SHP77 treated with DMSO at 0.1 percent for 48 hours (cell line): ENCODE results near the gene WNT16.
A peak's percentile ranks its signal among the peaks of the same experiment; 100 is the strongest.
"Not testable (repeated sequence)": the region's sequence is repeated elsewhere in the genome, so short reads cannot be mapped to it uniquely, and the experiment has no call there.

ENCODE experiments used
- DNase-seq: peaks from one replicate; lab custom pipeline; 2025; lab: John Stamatoyannopoulos, UW

Gene WNT16

GRCh38 chr7:121306565-121306964 lies 22.2 kb upstream of the WNT16 start:
- no peak for DNase-seq

DNA sequence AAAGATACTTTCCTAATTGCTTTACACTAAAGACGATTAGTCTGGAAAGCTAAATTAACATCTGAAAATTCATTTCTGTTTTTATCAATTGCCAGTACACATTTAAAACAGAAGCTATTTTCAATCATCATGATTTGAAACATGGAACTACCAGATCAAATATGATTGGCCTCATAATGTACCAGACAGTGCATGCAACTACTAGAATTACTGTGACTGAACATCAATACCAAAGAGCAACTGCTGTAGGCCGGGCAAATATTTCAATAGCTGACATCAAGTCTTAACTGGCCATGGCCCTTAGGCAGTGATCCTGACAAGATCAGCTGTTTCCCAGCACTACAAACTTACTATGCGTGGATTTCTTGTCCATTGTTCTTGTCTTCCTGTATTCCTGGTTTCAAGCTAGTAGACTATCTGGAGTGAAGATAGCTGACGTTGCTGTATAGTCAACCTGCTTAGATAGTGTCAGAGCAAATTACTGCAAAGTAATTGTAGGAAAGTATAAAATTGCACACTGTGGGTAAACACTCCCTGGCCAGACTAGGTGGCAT lies 21.7 kb upstream of the WNT16 start:
- no peak for DNase-seq

GRCh38 chr7:121313220-121313792 lies 15.5 kb upstream of the WNT16 start:
- DNase-seq: no peak

DNA sequence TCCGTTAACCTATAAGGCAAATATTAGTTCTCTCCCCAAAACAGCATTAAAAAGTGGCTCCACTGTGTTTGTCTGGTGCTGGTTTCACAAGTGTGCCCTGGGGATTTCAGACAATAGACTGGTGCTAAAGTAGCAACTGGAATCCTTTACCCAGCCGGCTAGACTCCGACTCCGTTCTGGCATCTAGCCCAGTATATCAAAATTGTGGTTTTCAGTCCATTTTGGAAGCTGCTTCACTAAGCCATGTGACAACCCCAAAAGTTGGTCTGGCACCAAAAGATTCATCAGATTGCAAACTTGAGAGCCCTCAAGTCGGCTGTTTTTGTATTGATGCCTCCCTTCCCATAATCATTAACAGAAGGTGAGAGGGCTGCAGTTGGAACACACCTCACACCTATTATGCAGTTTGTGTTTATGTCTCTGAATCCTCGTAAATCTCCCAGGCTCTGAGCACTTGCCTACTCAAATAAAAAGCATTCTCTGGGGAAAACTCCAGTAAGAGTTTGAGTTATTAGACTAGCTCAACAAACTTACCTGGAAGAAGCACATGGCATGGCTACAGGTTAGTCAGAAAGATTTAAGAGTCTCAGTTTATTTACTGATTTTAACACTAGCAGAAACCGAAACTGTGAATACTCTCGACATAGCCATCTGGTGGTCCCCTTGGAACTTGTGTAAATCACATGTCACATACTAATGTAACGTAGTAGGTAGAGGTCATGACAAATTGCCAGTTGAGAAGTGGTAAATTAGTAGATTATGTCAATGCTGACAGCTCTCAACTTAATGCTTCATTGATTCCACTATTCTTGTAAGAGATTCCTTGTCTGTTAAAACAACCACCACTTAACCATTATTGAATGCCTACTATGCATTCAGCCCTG lies 14.8 kb upstream of the WNT16 start:
- peak; percentile 3 for DNase-seq

DNA sequence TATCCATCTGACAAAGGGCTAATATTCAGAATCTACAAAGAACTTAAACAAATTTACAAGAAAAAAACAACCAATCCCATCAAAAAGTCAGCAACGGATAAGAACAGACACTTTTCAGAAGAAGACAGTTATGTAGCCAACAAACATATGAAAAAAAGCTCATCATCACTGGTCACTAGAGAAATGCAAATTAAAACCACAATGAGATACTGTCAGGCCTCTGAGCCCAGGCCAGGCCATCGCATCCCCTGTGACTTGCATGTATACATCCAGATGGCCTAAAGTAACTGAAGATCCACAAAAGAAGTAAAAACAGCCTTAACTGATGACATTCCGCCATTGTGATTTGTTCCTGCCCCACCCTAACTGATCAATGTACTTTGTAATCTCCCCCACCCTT lies 13.6 kb upstream of the WNT16 start:
- not testable (repeated sequence) for DNase-seq

GRCh38 chr7:121322460-121322859 lies 6.3 kb upstream of the WNT16 start:
- DNase-seq: peak; percentile 9

GRCh38 chr7:121323515-121324302 lies 5.1 kb upstream of the WNT16 start:
- DNase-seq: no peak

DNA sequence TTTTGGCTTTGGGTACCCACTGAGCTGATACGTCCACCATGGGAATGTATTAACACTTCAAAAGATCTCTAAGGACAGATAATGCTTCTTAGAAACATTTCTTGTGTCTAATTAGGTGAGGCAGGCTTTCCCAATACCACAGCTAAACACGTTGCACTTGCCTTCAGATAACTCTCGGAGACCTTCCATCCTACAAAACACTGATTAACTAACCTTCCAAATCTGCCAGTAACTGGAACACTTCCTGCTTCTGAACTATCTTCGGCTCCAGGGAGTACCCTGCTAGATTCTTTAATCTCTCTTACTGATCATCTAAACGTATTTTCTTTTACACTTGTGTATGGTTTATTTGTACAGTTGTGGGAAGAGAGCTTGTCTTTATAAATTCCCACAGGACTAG lies 1.1 kb upstream of the WNT16 start:
- DNase-seq: no peak

- peak; percentile 9 for DNase-seq
These were observed 622 bp downstream of the WNT16 start for GRCh38 chr7:121329191-121330052.

DNA sequence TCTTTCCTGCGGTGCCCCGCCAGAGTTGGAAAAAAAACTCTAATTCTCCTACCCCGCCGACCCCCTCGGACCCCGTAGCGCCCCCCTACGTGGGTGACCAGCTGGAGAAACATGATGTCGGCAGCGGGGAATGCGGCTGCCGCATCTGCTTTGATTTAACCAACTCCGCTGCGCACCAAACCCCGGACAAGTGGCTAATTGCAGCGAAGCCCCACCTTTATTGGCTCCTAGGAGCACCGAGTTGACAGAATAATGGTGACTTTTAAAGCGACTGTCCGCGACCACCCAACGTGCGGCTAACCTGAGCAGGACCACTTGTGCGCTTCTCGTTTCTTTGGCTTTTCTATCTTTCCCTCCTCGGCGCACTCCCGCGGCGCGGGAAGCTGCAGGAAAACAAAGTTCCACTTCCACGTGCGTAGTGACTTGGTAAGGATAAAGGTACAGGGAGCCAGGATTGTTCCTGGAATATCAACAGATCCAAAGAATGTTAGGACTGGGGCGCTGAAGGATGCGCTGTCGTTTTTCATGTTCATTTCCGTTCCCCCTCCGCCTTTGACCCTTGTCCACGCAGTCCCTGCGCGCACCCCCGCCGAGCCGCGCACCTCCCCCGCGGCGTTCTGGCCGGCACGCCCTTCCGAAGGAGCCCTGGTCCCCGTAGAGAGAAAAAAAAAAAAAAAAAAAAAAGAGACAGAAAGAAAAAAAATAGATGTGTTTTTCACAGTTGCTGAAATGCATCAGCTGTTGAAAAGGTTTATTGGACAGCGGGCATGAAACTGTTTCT lies 1.4 kb downstream of the WNT16 start:
- DNase-seq: peak; percentile 7

GRCh38 chr7:121331048-121331447 lies 2.2 kb downstream of the WNT16 start:
- no peak for DNase-seq

GRCh38 chr7:121331574-121331973 lies 2.8 kb downstream of the WNT16 start:
- peak; percentile 11 for DNase-seq

DNA sequence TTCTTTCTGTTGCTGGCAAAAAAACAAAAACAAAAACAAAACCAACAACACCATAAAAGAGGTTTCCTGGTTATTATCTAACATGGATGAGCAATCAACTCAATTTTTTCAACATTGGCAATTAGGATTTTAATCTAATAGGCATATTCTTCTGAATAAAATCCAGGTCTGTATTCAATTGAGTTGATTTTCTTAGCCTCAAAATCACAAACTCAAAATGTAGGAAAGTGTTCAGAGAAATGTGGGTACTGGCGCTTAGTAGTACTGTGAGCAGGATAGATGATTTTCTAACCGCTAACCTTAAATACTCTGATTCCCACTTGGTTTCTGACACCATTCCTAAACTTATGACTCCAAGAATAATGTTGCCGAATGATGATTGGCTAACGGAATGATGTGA lies 5.6 kb downstream of the WNT16 start:
- no peak for DNase-seq

DNA sequence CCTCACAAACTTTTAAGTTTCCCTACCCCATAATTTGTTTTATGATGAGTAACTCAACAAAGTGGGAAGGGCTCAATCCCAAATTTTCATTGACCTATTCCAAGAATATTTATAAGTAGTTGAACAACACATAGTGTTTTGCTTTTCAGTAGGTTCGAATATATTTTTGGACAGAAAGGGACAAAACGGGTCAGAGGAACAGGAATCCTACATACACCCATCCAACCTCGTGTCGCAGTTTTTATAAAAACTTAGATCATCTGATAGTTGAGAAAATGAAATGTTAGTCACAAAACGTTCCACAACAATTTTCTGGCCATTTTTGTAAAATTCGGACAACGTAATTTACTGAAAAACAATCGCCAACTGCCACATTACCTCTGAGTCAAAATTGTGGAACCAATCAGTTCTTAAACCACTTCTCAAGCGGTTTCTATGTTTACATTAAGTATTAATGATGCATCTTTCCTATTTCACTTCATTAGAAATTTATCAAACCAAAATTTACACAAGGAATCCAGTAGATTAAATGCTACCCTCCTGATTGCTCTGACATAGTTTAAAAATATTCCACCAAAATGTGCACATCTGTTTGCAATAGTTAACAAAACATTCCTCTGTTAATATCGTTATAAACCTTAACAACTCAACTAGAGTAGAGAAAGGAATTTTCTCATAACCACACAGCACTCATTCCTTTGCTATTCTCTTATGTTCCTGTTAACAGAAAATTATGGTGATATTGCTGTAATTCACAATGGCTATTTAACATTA lies 6.3 kb downstream of the WNT16 start:
- no peak for DNase-seq

DNA sequence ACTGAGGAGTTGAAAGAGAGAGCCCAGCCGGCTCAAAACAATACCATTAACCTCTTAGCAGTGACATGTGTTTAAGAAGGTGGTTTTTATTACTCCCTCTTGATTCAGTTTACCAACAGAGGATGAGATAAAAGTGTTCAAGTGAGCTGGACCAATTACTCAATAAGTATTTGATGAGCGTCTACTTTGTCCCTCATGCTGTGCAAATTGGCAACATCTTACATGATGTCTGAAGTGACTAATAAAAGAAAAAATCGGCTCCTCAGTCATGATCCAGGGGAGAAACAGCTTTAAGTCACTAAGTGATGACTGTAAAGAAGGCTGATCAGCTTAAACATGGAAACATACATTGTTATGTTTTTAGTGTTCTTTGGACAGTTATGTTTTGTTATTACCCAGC lies 7.8 kb downstream of the WNT16 start:
- DNase-seq: no peak

DNA sequence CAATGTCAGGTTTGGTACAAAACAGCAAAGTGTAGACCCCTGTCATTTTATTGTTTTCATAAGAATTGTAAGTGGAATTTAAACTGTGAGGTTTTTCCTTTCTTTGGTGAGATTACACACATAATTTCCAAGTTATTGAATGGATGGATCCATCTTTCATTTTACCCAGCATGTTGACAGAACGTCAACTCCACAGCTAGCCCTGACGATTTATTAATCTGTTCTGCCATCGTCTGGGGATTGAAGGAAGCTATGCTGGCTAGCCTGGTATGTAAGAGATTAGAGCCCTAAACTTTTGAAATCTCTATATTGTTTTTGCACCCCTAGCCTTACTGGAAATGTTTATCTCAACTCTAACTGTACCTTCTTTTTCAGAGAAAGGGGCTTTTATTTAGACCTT lies 8.6 kb downstream of the WNT16 start:
- DNase-seq: peak; percentile 9

DNA sequence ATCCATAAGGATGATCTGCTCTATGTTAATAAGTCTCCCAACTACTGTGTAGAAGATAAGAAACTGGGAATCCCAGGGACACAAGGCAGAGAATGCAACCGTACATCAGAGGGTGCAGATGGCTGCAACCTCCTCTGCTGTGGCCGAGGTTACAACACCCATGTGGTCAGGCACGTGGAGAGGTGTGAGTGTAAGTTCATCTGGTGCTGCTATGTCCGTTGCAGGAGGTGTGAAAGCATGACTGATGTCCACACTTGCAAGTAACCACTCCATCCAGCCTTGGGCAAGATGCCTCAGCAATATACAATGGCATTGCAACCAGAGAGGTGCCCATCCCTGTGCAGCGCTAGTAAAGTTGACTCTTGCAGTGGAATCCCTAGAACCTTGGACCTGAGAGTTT lies 10.3 kb downstream of the WNT16 start:
- DNase-seq: no peak

GRCh38 chr7:121341933-121342332 lies 13.1 kb downstream of the WNT16 start:
- no peak for DNase-seq

DNA sequence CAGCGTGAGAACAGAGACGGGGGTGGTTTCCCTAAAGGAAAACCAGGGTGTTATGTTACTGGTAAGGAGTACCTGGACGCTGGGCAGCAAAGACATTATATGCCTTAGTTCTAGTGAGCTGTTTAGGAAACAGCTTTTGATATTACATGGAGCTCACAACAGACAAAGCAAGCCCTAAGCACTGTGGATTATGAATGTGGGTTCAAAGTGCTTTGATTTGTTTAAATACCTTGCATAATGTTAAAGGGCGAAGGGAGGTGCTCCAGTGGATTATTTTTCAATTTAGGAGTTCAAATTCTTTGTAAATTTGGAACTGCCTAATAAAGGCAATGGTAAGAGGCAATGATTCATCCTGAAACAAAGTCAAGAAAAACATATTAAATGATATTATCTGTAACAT lies 13.8 kb downstream of the WNT16 start:
- DNase-seq: no peak

DNA sequence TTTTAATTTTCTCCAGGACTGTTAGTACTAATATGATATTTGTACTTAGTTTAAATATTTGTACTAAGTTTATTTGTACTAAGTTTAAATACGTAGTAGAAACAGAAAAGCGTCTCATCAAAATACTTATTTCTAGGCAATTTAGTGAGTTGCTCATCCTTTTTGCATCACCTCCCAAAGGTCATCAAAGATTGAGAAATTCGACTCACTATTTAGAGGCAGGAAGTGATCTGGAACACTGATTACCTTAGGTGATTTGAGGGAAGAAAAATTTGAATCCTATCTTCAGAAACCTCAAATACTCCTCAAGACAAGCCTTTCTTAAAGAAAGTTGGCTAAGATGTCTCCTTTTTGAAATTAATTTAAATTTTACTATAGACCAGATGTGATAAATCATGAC lies 14.5 kb downstream of the WNT16 start:
- no peak for DNase-seq
